HG02642 (cell line): ENCODE data around the gene DHX8.

ENCODE experiments used
- ATAC-seq: cut with Tn5 transposase; IDR thresholded peaks from one replicate; pipeline ENCODE4 v1.9.1; 2021; ENCODE audit warnings: mild to moderate bottlenecking; ENCODE audit not compliant: unreplicated experiment, poor library complexity

The DHX8 gene

DNA sequence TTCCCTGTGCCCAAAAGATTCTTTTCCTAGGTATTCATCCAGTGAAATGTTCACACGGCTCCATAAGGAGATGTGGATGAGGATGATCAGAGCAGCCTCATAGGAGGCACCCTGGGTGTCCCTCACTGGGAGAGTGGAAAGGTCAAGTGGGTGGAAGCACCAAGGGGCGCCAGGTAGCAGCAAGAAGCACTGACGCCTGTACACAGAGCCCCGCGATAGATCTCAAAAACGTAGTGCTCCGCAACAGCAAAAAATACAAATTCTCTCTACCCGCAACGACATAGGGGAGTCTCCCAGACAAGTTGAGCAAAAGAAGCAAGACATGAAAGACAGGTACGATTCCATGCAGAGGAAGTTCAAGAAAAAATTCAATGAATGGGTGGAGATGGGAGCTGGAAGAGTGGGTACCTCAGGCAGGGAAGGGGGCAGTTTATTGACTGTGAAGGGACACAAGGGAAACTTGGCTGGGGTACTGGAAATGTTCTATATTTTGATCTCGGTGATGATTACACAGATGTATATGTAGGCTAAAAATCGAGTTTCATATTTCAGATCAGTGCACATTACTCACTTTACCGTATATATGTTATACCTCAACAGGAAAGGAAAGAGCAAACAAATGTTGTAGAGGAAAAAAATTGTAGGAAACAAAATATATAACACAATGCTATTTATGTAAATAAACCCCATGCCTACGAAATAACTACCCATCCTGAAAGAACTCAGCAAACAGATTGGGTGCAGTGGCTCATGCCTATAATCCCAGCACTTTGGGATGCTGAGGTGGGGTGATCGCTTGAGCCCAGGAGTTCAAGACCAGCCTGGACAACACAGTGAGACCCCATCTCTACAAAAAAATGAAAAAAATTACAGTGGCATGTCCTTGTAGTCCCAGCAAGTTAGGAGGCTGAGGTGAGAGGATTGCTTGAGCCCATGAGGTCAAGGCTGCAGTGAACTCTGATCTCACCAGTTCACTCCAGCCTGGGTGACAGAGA is 80.1 kb downstream of the DHX8 start:
- no peak for ATAC-seq

DNA sequence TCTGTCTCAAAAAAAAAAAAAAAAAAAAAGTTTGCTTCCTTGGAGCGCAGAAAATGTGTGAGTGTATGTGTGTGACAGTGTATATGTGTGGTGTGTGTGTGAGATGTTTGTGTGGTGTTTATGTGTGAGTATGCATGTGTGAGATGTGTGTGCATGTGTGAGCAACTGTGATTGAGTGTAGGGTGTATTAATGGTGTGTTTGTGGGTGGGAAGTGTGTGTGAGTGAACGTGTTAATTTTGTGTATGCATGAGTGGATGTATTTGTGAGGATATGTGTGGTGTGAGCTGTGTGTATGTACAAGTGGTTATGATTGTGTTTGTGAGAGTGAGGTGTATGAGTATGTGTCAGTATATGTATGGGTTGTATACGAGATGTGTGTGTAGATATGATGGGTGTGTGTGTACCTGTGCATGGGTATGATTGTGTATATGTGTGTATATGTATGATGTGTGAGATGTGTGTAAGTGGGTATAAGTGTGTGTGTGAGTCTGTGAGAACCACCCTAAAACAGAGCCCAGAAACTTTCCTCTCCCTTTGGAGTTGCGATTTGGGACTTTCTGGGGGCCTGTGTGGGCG is 84.8 kb downstream of the DHX8 start:
- ATAC-seq: no peak

DNA sequence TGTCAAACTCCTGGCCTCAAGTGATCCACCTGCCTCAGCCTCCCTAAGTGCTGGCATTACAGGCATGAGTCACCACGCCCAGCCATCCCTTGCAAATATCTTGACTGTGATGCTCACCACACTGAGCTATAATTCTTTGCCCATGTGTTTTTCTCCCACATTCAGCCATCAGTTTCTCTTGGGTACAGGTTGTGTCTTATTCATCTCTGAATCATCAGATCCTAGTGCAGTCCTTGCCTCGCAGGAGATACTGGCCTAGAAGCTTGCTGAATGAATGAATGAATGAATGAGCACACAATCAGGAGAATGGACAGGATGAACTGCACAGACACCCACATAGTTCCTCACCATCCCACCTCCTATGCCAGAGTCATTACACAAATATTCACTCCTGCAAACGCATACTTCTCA is 86.7 kb downstream of the DHX8 start:
- no peak for ATAC-seq

DNA sequence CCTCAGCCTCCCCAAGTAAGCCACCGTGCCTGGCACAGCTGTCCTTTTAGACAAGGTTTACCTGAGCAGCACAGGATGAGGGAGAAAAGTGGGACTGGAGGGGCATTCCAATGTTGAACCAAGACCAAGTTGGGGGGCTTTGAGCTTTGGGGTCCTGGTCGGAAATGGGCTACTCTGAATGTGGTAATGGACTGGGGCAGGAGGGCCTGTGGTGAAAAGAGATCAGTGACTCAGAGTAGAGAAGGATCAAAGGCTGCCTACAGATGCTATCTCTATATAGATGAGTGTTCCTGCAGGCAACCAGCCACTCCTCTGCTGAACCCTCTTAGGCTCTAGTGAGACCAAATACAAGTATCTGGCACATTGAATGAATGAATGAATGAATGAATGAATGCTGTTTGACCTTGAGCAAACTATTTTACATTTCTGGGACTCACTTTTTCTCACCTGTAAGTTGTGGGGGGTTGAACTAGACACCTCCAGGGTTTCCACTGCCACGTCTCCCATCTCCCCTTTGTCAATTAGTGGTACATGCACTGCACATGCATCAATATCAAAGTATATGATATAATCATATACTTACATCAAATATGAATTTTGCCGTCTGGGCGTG is 88.7 kb downstream of the DHX8 start:
- ATAC-seq: no peak

DNA sequence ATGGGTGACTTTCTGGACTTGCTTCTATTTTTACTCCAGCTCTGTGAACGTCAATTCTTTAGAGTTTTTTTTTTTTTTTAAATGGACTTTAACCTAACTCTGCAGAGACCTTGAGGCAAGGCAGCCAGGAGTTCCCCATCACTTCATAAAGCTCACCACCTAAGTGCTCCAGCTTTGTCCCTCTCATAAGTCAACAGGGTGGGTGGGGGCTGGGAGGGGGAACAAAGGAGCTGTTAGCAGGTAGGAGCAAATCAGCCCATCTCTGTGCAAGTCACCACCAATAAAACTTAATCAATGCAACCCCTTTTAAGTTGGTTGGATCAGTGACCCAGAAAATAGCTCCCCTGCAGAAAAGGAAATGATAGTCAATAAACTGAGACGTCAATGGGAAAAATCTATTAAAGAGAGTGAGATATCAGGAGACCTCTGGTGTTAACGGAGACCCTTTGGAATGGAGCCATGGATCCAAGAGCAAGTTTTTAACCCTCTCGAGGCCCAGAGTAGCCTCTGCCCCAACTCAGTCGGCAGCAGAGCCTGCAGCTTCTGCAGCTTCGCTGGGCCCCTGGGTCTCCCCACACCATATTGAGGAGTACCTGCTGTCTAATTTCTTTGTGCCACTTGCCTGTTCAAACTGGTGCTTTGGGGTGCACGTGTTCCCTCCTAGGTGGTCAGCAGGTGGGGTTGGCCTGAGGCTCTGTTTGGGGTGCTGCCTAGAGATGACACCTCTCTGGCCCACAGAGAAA is 90.0 kb downstream of the DHX8 start:
- ATAC-seq: no peak

DNA sequence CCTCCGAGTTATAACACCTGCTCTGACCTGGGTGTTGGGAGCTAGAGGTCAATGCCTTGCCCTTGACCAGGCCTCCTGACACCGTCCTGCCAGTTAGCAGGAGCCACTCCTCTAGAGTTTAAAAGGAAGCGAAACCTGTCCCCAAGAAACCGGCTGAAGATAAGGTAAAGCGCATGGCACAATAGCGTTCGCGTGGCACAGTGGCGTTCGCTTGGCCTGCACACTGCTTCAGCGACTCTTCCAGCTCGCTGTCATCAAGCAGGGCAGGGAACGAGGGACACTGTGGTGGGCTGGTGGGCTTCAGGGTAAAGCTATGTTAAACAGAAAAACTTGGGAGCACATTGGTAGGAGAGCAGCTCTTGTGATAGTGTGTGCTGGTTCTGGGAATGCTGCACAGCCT is 90.6 kb downstream of the DHX8 start:
- no peak for ATAC-seq

DNA sequence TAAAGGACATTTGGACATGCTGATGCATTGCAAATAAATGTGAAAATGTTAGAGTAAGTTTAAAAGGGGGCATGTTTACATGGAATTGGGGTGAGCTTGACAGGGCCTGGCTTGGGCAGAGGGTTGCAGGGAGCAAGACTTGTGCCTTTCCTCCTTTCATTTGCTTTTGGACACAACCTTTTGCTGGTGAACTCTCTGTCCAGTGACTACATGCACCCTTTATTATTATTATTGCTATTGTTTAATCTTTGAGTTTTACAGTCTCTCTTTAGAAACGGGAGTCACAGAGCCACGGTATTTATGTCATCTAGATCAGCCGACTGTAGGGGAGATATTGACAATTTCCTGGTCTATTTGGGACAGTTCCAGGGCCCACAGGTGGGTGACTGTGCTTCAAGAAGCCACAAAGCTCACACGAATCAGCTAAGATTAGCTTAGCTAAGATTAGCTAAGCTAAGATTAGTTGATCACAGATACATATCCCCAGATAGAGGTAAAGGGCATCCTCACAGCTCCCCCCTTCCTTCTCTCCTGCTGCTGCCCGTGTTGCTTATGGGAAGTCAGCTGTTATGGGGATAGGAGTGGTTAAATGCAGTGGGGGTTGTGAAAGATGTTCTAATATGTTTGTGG is 91.2 kb downstream of the DHX8 start:
- no peak for ATAC-seq
